Left lung (tissue), 10 donors: ENCODE data around the gene SRPK2. TPM values are rescaled to one million over a fixed set of nuclear protein-coding genes. Genes with fewer than 3 reads are reported as not detected.
"Not testable (repeated sequence)": the region's sequence is repeated elsewhere in the genome, so short reads cannot be mapped to it uniquely, and the experiment has no call there.

Experiments
- ATAC-seq: fragments of 200-7000 bp; cut with Tn5 transposase; one replicate; pipeline ENCODE4 v1.9.1; 2020; ENCODE audit warnings: moderate library complexity
- DNase-seq, 4 donors: peaks; one replicate each; pipeline ENCODE4 v3.0.0-alpha.2; 2013 to 2020
- H3K27ac ChIP-seq, 2 donors: fragments of 200-600 bp; sonication (generic) in 1 of 2; one replicate each; pipeline versions ENCODE4 v1.5.0 to v1.8.0; 2020 to 2021
- H3K27me3 ChIP-seq, 2 donors: fragments of 200-600 bp; sonication (generic) in 1 of 2; one replicate each; pipeline versions ENCODE4 v1.5.0 to v1.8.0; 2020 to 2021
- H3K36me3 ChIP-seq, 2 donors: fragments of 200-600 bp; sonication (generic) in 1 of 2; one replicate each; pipeline versions ENCODE4 v1.5.0 to v1.8.0; 2020 to 2021
- H3K4me1 ChIP-seq, 2 donors: fragments of 200-600 bp; one replicate each; pipeline ENCODE4 v1.8.0; 2021
- H3K4me3 ChIP-seq, 2 donors: fragments of 200-600 bp; sonication (generic) in 1 of 2; one replicate each; pipeline versions ENCODE4 v1.5.0 to v1.8.0; 2020 to 2021; ENCODE audit warnings: mild to moderate bottlenecking in 1 of 2
- H3K9me3 ChIP-seq, 2 donors: fragments of 200-600 bp; sonication (generic) in 1 of 2; one replicate each; pipeline versions ENCODE4 v1.5.0 to v1.8.0; 2020 to 2021
- CTCF ChIP-seq, 2 donors: fragments of 200-600 bp; sonication (generic) in 1 of 2; IDR thresholded peaks; one replicate each; pipeline versions ENCODE4 v1.5.0 to v1.8.0; 2021; ENCODE audit warnings: antibody characterized with exemption in 2 of 2
- intact Hi-C, 2 donors: fragments of 100-400 bp; cut with DNase I; formaldehyde crosslinking; loops; one replicate each; pipeline versions ENCODE4 v1.11.2 to v1.14.2; 2022
- polyA plus RNA-seq, 6 donors: library from polyadenylated mRNA; unstranded; fragments of 120-200 nt; gene quantifications; one replicate each; pipeline ENCODE4 v1.2.1, GENCODE V29; 2013; ENCODE audit not compliant: insufficient read length in 6 of 6
- total RNA-seq, 2 donors: library from RNA; stranded (reverse); fragmentation: NEBNext Ultra II Directional; extraction: Animal tissue kit (Norgen Biotek cat#: 25700); gene quantifications; one replicate each; pipeline ENCODE4 v1.2.1, GENCODE V29; 2021
- donor health status: DM: no; HTN: yes; CAD: no.
- donor health status: DM: no; HTN: no; CAD: no.

Gene SRPK2
- total and polyA plus RNA-seq, 8 donors: 42.9 to 63.4 (median 52.1) TPM

- Histone ChIP-seq H3K9me3 (no peaks in the 10 kb centered on the region), H3K27me3 (no peaks in the 10 kb centered on the region), H3K4me1 (peaks cover 11 to 37% of the 10 kb centered on the region in 2 donors), H3K36me3 (no peaks in the 10 kb centered on the region), H3K4me3 (peak overlapping the region; percentile 32 to 43), H3K27ac (peak overlapping the region; percentile 69 to 76)
- intact Hi-C loops: no loop called here
- no peak for DNase-seq
- peak in 1 of 2 donors; percentile 36 for TF ChIP-seq CTCF (IDR thresholded peaks at IDR 0.05)
- peak; percentile 78 for ATAC-seq
Measured at GRCh38 chr7:105268056-105268455, 120.7 kb downstream of the SRPK2 start.

- H3K27me3 ChIP-seq: no peaks in the 10 kb centered on the region
- H3K27ac ChIP-seq: peak overlapping the region; percentile 69 to 76
- no peak for ATAC-seq
- intact Hi-C loops: no loop called here
- DNase-seq: no peak
- TF ChIP-seq CTCF (IDR thresholded peaks at IDR 0.05): no peak
- H3K4me1 ChIP-seq: peaks cover 11 to 37% of the 10 kb centered on the region in 2 donors
- no peaks in the 10 kb centered on the region for H3K9me3 ChIP-seq
- peak overlapping the region; percentile 32 to 43 for H3K4me3 ChIP-seq
- H3K36me3 ChIP-seq: no peaks in the 10 kb centered on the region
Measured at GRCh38 chr7:105267244-105267643, 121.5 kb downstream of the SRPK2 start.

GRCh38 chr7:105264707-105265106 is 124.0 kb downstream of the SRPK2 start:
- Histone ChIP-seq H3K9me3 (peaks cover 0 to 1% of the 10 kb centered on the region in 2 donors), H3K27me3 (no peaks in the 10 kb centered on the region), H3K36me3 (no peaks in the 10 kb centered on the region), H3K4me3 (no peak overlapping the region), H3K27ac (no peak overlapping the region), H3K4me1 (peaks cover 11 to 39% of the 10 kb centered on the region in 2 donors)
- TF ChIP-seq CTCF (IDR thresholded peaks at IDR 0.05): no peak
- ATAC-seq (no peak), DNase-seq (no peak)
- intact Hi-C loops: no loop called here

GRCh38 chr7:105261689-105262088 is 127.0 kb downstream of the SRPK2 start:
- ATAC-seq: no peak
- TF ChIP-seq CTCF (IDR thresholded peaks at IDR 0.05): no peak
- intact Hi-C loops: no loop called here

GRCh38 chr7:105260201-105260871 is 128.4 kb downstream of the SRPK2 start:
- DNase-seq, H3K4me3 ChIP-seq, H3K36me3 ChIP-seq, H3K9me3 ChIP-seq, ATAC-seq, intact Hi-C loops, H3K27ac ChIP-seq, H3K27me3 ChIP-seq: not testable (repeated sequence)
- peaks cover 0 to 25% of the 10 kb centered on the region in 2 donors for H3K4me1 ChIP-seq

More at GRCh38 chr7:105261689-105262088, 127.0 kb downstream of the SRPK2 start:
- DNase-seq: no peak
- no peak overlapping the region for H3K4me3 ChIP-seq
- peaks cover 0 to 3% of the 10 kb centered on the region in 2 donors for H3K9me3 ChIP-seq
- peaks cover 0 to 27% of the 10 kb centered on the region in 2 donors for H3K4me1 ChIP-seq
- no peak overlapping the region for H3K27ac ChIP-seq
- H3K36me3 ChIP-seq: no peaks in the 10 kb centered on the region
- H3K27me3 ChIP-seq: no peaks in the 10 kb centered on the region

DNA sequence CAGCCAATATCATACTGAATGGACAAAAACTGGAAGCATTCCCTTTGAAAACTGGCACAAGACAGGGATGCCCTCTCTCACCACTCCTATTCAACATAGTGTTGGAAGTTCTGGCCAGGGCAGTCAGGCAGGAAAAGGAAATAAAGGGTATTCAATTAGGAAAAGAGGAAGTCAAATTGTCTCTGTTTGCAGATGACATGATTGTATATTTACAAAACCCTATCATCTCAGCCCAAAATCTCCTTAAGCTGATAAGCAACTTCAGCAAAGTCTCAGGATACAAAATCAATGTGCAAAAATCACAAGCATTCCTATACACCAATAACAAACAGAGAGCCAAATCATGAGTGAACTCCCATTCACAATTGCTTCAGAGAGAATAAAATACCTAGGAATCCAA is 129.8 kb downstream of the SRPK2 start:
- H3K4me1 ChIP-seq: peaks cover 0 to 25% of the 10 kb centered on the region in 2 donors
- H3K9me3 ChIP-seq, H3K36me3 ChIP-seq, DNase-seq, H3K27me3 ChIP-seq, H3K27ac ChIP-seq, H3K4me3 ChIP-seq, intact Hi-C loops, ATAC-seq: not testable (repeated sequence)
